Measurements from ENCODE around the gene QPRT. TPM values are rescaled to one million over a fixed set of nuclear protein-coding genes. Genes with fewer than 3 reads are reported as not detected.

The QPRT gene
- polyA plus RNA-seq, 1 of the 3 experiments (the other 2 are of a cell fraction) = 12.5 TPM

- CTCF ChIA-PET = interaction anchor here (0.6 kb wide), 1 partner anchor 705 kb away, joined by 3 read pairs; no protein-coding TSS in a partner anchor
- Histone ChIP-seq H3K27me3 (ENCODE audit: insufficient read depth) (no peaks in the 10 kb centered on the region), H3K79me2 (ENCODE audit: insufficient read depth) (no peaks in the 10 kb centered on the region)
Measured at GRCh38 chr16:29650771-29651170, 28.2 kb upstream of the QPRT start.

GRCh38 chr16:29651774-29652349 lies 27.1 kb upstream of the QPRT start:
- TF ChIP-seq CTCF (IDR thresholded peaks at IDR 0.05) = no peak
- no peak for TF ChIP-seq MAX (IDR thresholded peaks at IDR 0.05; ENCODE audit: low read depth)
- no peak for TF ChIP-seq JUND (IDR thresholded peaks at IDR 0.05)
- no peak for TF ChIP-seq NFIC (IDR thresholded peaks at IDR 0.05; ENCODE audit: borderline replicate concordance)
- no peak for TF ChIP-seq RFX5 (IDR thresholded peaks at IDR 0.05; ENCODE audit: low read length)
- TF ChIP-seq TCF12 (IDR thresholded peaks at IDR 0.05) = no peak
- DNase-seq = no peak
- H3K4me3 ChIP-seq (ENCODE audit: low read depth in 2 of 2, low read length in 1 of 2) = no peak overlapping the region
- POLR2A ChIA-PET = interaction anchor here (0.6 kb wide), 1 partner anchor 871 kb away, joined by 5 read pairs; no protein-coding TSS in a partner anchor
- no peak overlapping the region for H3K27ac ChIP-seq (ENCODE audit: low read depth in 2 of 2, low read length in 1 of 2)
- CTCF ChIA-PET = no interaction called here
- H3K4me1 ChIP-seq (ENCODE audit: control insufficient read depth in 1 of 2, insufficient read depth in 2 of 2, low read depth in 1 of 2, low read length in 1 of 2) = no peaks in the 10 kb centered on the region
- no peak overlapping the region for H2AFZ ChIP-seq (ENCODE audit: low read depth)
- H3K4me2 ChIP-seq = no peak overlapping the region
- no peak overlapping the region for H3K9ac ChIP-seq
- H3K79me2 ChIP-seq (ENCODE audit: insufficient read depth) = no peaks in the 10 kb centered on the region
- WGBS (ENCODE audit: low lambda C conversion rate) = 93% methylated on average over 2 of the region's 2 CpGs
- H3K9me3 ChIP-seq = no peaks in the 10 kb centered on the region
- H3K27me3 ChIP-seq (ENCODE audit: insufficient read depth) = no peaks in the 10 kb centered on the region
- H3K9me2 ChIP-seq = no peaks in the 10 kb centered on the region
- no peaks in the 10 kb centered on the region for H4K20me1 ChIP-seq (ENCODE audit: insufficient read depth)
- no peaks in the 10 kb centered on the region for H3F3A ChIP-seq (replicated peaks; ENCODE audit: insufficient read depth)
- H3K36me3 ChIP-seq (replicated peaks in 1 of 2; ENCODE audit: control insufficient read depth in 1 of 2, insufficient read depth in 2 of 2, low read length in 1 of 2) = no peaks in the 10 kb centered on the region

More at GRCh38 chr16:29650771-29651170, 28.2 kb upstream of the QPRT start:
- no peaks in the 10 kb centered on the region for H3K9me2 ChIP-seq
- no peak overlapping the region for H3K4me3 ChIP-seq (ENCODE audit: low read depth in 2 of 2, low read length in 1 of 2)
- H3F3A ChIP-seq (replicated peaks; ENCODE audit: insufficient read depth) = no peaks in the 10 kb centered on the region
- no peak overlapping the region for H3K9ac ChIP-seq
- no peaks in the 10 kb centered on the region for H3K4me1 ChIP-seq (ENCODE audit: control insufficient read depth in 1 of 2, insufficient read depth in 2 of 2, low read depth in 1 of 2, low read length in 1 of 2)
- H3K27ac ChIP-seq (ENCODE audit: low read depth in 2 of 2, low read length in 1 of 2) = no peak overlapping the region
- no peak for DNase-seq
- POLR2A ChIA-PET = no interaction called here
- no peak overlapping the region for H2AFZ ChIP-seq (ENCODE audit: low read depth)
- TF ChIP-seq TCF12 (IDR thresholded peaks at IDR 0.05) = no peak
- TF ChIP-seq ZBTB33 (IDR thresholded peaks at IDR 0.05; ENCODE audit: borderline replicate concordance, low read depth) = no peak
- no peak for TF ChIP-seq USF2 (IDR thresholded peaks at IDR 0.05; ENCODE audit: borderline replicate concordance, low read depth, low read length)
- TF ChIP-seq TEAD4 (IDR thresholded peaks at IDR 0.05; ENCODE audit: borderline replicate concordance, insufficient read depth) = no peak
- no peaks in the 10 kb centered on the region for H3K9me3 ChIP-seq
- H3K36me3 ChIP-seq (replicated peaks in 1 of 2; ENCODE audit: control insufficient read depth in 1 of 2, insufficient read depth in 2 of 2, low read length in 1 of 2) = no peaks in the 10 kb centered on the region
- no peak overlapping the region for H3K4me2 ChIP-seq
- WGBS (ENCODE audit: low lambda C conversion rate) = 97% methylated on average over 2 of the region's 2 CpGs
- H4K20me1 ChIP-seq (ENCODE audit: insufficient read depth) = no peaks in the 10 kb centered on the region

Data from SK-N-SH (cell line).